Endothelial cell of umbilical vein (primary cell): ENCODE measurements around the gene OR1L6. TPM values are rescaled to one million over a fixed set of nuclear protein-coding genes. Genes with fewer than 3 reads are reported as not detected.

Experiments used
- BruUV-seq: library from RNA; stranded (reverse); fragments of 400-500 nt; replicated peaks from 2 replicates; lab custom pipeline; 2021; lab: Mats Ljungman, UMichigan
- CTCF ChIA-PET: fragments of 300-600, 350-600 bp; sonication (Branson Sonifier 250); formaldehyde crosslinking; loops from one replicate; lab custom pipeline; 2021; ENCODE audit warnings: antibody characterized with exemption, inconsistent platforms; lab: Charles Lee
- POLR2A ChIA-PET: fragments of 300-600, 350-600 bp; sonication (Branson Sonifier 250); formaldehyde crosslinking; loops from one replicate; lab custom pipeline; 2021; ENCODE audit warnings: antibody characterized with exemption, inconsistent platforms; lab: Charles Lee
- DNase-seq: peaks from one replicate; pipeline ENCODE4 v3.0.0-alpha.2; 2011; ENCODE audit warnings: low read depth, low spot score
- FAIRE-seq: peaks from 2 replicates; lab custom pipeline; 2011; peaks lifted over from hg19 to GRCh38; lab: Jason Lieb, UNC
- H2AFZ ChIP-seq: 2 replicates; pipeline ENCODE4 v1.6.0; 2012; ENCODE audit warnings: low read depth, low read length, control low read depth, inconsistent platforms
- H3K27ac ChIP-seq: 2 replicates; pipeline ENCODE4 v1.5.1; 2011; ENCODE audit warnings: low read depth, mild to moderate bottlenecking, control low read depth, low read length, moderate library complexity; ENCODE audit not compliant: insufficient read depth
- H3K27me3 ChIP-seq, 2 experiments: 2 replicates each; pipeline versions ENCODE4 v1.6.0 to v1.6.1; 2011; ENCODE audit warnings: low read length in 2 of 2, mixed read lengths in 1 of 2; ENCODE audit not compliant: control insufficient read depth in 2 of 2, insufficient read depth in 2 of 2
- H3K36me3 ChIP-seq, 2 experiments: 2 replicates in 1 of 2; 3 replicates in 1 of 2; pipeline ENCODE4 v1.5.1; 2011; ENCODE audit warnings: low read length in 2 of 2, mild to moderate bottlenecking in 1 of 2, moderate library complexity in 1 of 2; ENCODE audit not compliant: control insufficient read depth in 2 of 2, insufficient read depth in 2 of 2; ENCODE audit errors: extremely low read depth in 1 of 2
- H3K4me1 ChIP-seq: 3 replicates; pipeline ENCODE4 v1.5.1; 2011; ENCODE audit warnings: mild to moderate bottlenecking, low read length; ENCODE audit not compliant: control insufficient read depth, insufficient read depth; ENCODE audit errors: extremely low read depth
- H3K4me2 ChIP-seq: 2 replicates; pipeline ENCODE4 v1.6.1; 2011; ENCODE audit warnings: low read length, control low read depth, mixed read lengths; ENCODE audit not compliant: insufficient read depth
- H3K4me3 ChIP-seq, 3 experiments: fragments of 200-600 bp in 1 of 3; sonication (generic), shearing (Covaris generic) in 1 of 3; replicated peaks in 1 of 3; 2 replicates each; pipeline ENCODE4 v1.5.1; 2011 to 2016; ENCODE audit warnings: control low read depth in 3 of 3, low read length in 3 of 3, mild to moderate bottlenecking in 2 of 3, inconsistent platforms in 1 of 3, low read depth in 1 of 3, moderate library complexity in 1 of 3; ENCODE audit not compliant: insufficient read depth in 1 of 3
- H3K79me2 ChIP-seq: 2 replicates; pipeline ENCODE4 v1.6.0; 2012; ENCODE audit warnings: low read length, inconsistent platforms; ENCODE audit not compliant: control insufficient read depth, insufficient read depth
- H3K9ac ChIP-seq: replicated peaks from 2 replicates; pipeline ENCODE3; 2011; ENCODE audit warnings: low read length, control low read depth; ENCODE audit not compliant: insufficient read depth; ENCODE audit errors: extremely low read depth
- H3K9me1 ChIP-seq: replicated peaks from 3 replicates; pipeline ENCODE4 v1.6.0; 2011; ENCODE audit warnings: mild to moderate bottlenecking, low read length; ENCODE audit not compliant: control insufficient read depth, insufficient read depth; ENCODE audit errors: extremely low read depth
- H3K9me3 ChIP-seq: replicated peaks from 2 replicates; pipeline ENCODE4 v1.5.1; 2012; ENCODE audit warnings: low read length, inconsistent platforms; ENCODE audit not compliant: control insufficient read depth, insufficient read depth
- H4K20me1 ChIP-seq: replicated peaks from 2 replicates; pipeline ENCODE3; 2011; ENCODE audit warnings: mild to moderate bottlenecking, low read length; ENCODE audit not compliant: control insufficient read depth, insufficient read depth; ENCODE audit errors: extremely low read depth
- CTCF ChIP-seq, 2 donors: IDR thresholded peaks; 1 replicate in 1 of 2; 2 replicates in 1 of 2; pipeline ENCODE4 v1.5.1; 2011; ENCODE audit warnings: low read length in 2 of 2, mild to moderate bottlenecking in 2 of 2, moderate library complexity in 2 of 2, control low read depth in 1 of 2, inconsistent platforms in 1 of 2, low read depth in 1 of 2; ENCODE audit not compliant: insufficient read depth in 1 of 2; ENCODE audit errors: extremely low read depth in 1 of 2
- EZH2 ChIP-seq: IDR thresholded peaks from 2 replicates; pipeline ENCODE4 v1.6.1; 2012; ENCODE audit warnings: borderline replicate concordance, low read depth, mild to moderate bottlenecking, moderate library complexity, low read length, inconsistent platforms; ENCODE audit not compliant: severe bottlenecking
- FOS ChIP-seq: IDR thresholded peaks from 2 replicates; pipeline ENCODE4 v1.6.1; 2011; ENCODE audit warnings: mild to moderate bottlenecking, low read length, moderate library complexity, borderline replicate concordance; ENCODE audit not compliant: insufficient read depth
- GATA2 ChIP-seq: IDR thresholded peaks from 2 replicates; pipeline ENCODE4 v1.7.0; 2011; ENCODE audit warnings: low read depth, mild to moderate bottlenecking, moderate library complexity, mixed read lengths, low read length; ENCODE audit not compliant: insufficient read length, insufficient read depth
- JUN ChIP-seq: IDR thresholded peaks from 2 replicates; pipeline ENCODE4 v1.6.1; 2011; ENCODE audit warnings: borderline replicate concordance, low read depth; ENCODE audit not compliant: insufficient read length, insufficient read depth
- MYC ChIP-seq: IDR thresholded peaks from one replicate; pipeline ENCODE4 v1.6.1; 2011; ENCODE audit warnings: mild to moderate bottlenecking, low read depth, low read length
- POLR2A ChIP-seq: IDR thresholded peaks from 2 replicates; pipeline ENCODE4 v1.6.1; 2012; ENCODE audit warnings: low read depth, mild to moderate bottlenecking, control low read depth, low read length
- POLR2AphosphoS5 ChIP-seq: IDR thresholded peaks from 2 replicates; pipeline ENCODE4 v1.6.1; 2012; ENCODE audit warnings: low read depth, mild to moderate bottlenecking, control low read depth, low read length, moderate library complexity; ENCODE audit not compliant: insufficient read depth
- dilution Hi-C: fragments of 300-500 bp; cut with MboI; formaldehyde crosslinking; loops from one replicate; pipeline ENCODE4 v1.15.0; 2019; ENCODE audit warnings: low sequenced_read_pairs; ENCODE audit not compliant: extremely low pct_ligation_motif_present
- intact Hi-C: fragments of 100-400 bp; cut with micrococcal nuclease; formaldehyde crosslinking; loops from one replicate; pipeline ENCODE4 v1.10.0; 2022
- polyA plus RNA-seq, 4 experiments: library from polyadenylated mRNA; depleted of rRNA in 3 of 4; stranded (reverse) in 3 of 4; unstranded in 1 of 4; fragments of >200 nt; gene quantifications; 2 replicates each; pipeline versions ENCODE4 v1.2.1 to v1.2.3, GENCODE V29; 2011 to 2012; ENCODE audit warnings: missing spikeins in 1 of 4
- total RNA-seq: library from RNA; stranded (reverse); gene quantifications from 2 replicates; pipeline ENCODE4 v1.2.3, GENCODE V29; 2021
- TF ChIP-seq, protein P1 (sequence below): IDR thresholded peaks from 2 replicates; pipeline ENCODE4 v1.6.1; 2011; ENCODE audit not compliant: insufficient read depth, insufficient read length

OR1L6 gene
- total and polyA plus RNA-seq, 2 donors (not counting 3 experiments of a cell fraction or from before 2014, with no cell fraction given) = not detected

GRCh38 chr9:122723690-122724089 lies 18.4 kb upstream of the OR1L6 start, which contains the start of gene OR1L4:
OR1L4 (plus strand) TSS chr9:122723990; CDS start chr9:122723990, 0 bp downstream.
- Histone ChIP-seq H4K20me1 (no peaks in the 10 kb centered on the region), H3K4me2 (no peak within 1 kb of the TSS), H3K36me3 (no peaks in the 10 kb centered on the region), H3K9me3 (peaks cover 4% of the 10 kb centered on the region), H3K9ac (no peak within 1 kb of the TSS), H3K27ac (no peak within 1 kb of the TSS), H3K27me3 (no peaks in the 10 kb centered on the region), H3K9me1 (no peaks in the 10 kb centered on the region), H3K4me1 (no peaks in the 10 kb centered on the region), H3K4me3 (no peak within 1 kb of the TSS), H3K79me2 (no peaks in the 10 kb centered on the region), H2AFZ (no peak within 1 kb of the TSS)
- dilution Hi-C loops (no loop called here), intact Hi-C loops (loop anchor here (1.0 kb wide), 1 partner anchor 28 kb away; no protein-coding TSS in a partner anchor)
- ChIA-PET CTCF (no interaction called here), POLR2A (no interaction called here)
- TF ChIP-seq POLR2AphosphoS5 (no peak), JUN (no peak), MYC (no peak), FOS (no peak), EZH2 (no peak), CTCF (IDR thresholded peaks at IDR 0.05; ENCODE audit: extremely low read depth in 1 of 2, insufficient read depth in 1 of 2, low read depth in 1 of 2, low read length in 2 of 2) (no peak), POLR2A (no peak), GATA2 (no peak)
- TF ChIP-seq, protein P1, sequence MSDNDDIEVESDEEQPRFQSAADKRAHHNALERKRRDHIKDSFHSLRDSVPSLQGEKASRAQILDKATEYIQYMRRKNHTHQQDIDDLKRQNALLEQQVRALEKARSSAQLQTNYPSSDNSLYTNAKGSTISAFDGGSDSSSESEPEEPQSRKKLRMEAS = no peak
- BruUV-seq = no TSS peak
- FAIRE-seq (no peak), DNase-seq (no peak)
